ENCODE results near the gene GJA3.
A peak's percentile ranks its signal among the peaks of the same experiment; 100 is the strongest.
"Not testable (repeated sequence)": the region's sequence is repeated elsewhere in the genome, so short reads cannot be mapped to it uniquely, and the experiment has no call there.

Gene GJA3

GRCh38 chr13:20182231-20182846 is 21.5 kb upstream of the GJA3 start:
- DNase-seq (ENCODE audit: low spot score) = peak; percentile 84

DNA sequence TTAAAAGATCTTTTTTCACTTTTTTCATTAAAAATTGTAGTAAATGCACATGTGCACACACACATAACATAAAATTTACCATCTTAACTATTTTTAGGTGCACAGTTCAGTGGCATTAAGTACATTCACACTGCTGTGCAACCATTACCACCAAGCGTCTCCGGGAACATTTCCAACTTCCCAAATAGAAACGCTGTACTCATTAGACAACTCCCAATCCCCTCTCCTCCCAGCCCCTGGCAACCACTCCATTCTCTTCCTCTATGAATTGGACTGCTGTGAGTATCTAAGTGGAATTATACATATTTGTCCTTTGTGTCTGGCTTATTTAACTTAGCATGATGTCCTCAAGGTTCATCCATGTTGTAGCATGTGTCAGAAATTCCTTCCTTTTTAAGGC is 20.3 kb upstream of the GJA3 start:
- DNase-seq (ENCODE audit: low spot score) = no peak

- DNase-seq (ENCODE audit: low spot score) = no peak
Observed at GRCh38 chr13:20178156-20178555, 17.3 kb upstream of the GJA3 start.

DNA sequence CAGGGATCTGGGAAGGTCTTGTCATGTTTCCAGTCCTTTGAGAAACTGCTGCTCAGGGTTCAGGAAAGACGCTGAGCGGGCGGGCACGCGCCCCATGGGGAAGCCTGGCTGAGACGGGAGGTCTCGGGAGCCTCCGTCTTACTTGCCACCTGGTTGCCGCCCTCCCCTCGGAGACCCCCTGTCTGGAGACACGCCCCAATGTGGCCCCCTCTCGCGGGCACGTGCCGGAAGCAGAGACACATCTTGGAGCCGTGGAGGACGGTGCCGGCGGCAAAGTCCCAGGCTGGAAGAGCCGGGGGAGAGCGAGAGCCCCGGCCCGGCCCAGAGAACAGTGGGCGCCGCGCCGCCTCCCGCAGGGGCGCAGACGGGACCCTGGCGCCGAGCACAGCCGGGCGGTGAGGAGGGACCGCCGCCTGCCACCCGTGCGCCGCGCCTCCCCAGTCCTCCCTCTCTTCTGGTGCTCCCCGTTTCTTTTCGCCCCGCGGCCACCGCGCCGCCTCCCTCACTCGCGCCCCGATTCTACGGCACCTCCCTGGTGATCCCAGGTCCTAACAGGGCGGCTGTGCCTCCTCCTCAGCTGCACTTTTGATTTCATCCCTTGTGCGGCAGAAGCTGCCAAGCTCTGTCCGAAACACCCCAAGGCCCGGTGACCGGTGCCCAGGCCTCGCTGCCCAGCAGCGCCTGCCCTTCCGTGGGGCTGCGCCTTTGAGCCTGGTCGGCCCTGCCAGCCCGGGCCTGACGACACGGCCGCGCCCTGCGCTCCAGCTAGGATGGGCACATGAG is 16.4 kb upstream of the GJA3 start:
- no peak for DNase-seq (ENCODE audit: low spot score)

DNA sequence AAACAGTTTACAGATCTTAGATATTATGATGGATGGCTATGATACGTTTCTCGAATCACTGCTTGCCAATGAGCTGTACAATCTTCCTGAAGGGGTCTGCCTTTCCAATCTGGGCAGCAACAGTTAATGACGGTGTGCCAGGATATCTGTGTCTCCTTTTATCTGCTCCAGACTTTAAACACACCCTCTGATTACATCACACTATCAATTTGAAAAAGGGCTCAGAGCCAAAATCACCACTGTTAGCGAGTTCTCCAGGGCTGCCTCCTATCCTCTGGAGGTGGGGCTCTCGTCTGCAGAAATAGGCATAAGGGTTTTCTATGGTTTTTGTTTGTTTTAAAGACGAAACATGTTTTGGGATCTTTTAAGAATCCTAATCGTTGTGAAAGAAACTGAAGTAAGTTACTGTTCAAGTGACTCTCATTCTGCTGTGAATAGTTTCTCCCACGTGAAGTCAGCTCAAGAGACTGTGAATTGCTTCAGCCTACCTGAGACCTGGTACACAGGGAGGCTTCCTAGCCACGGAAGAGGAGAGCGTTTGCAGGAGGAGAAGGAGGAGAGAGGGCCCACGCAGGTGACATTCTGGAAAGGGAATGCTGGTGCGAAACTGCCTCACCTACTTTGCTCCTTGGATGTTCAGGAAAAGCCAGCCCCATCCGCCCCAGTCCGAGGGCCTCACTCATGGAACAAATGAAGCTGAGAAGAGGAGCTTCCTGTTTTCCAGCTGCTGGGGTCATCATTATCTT is 15.2 kb upstream of the GJA3 start:
- no peak for DNase-seq (ENCODE audit: low spot score)

GRCh38 chr13:20175406-20175794 is 14.5 kb upstream of the GJA3 start:
- no peak for DNase-seq (ENCODE audit: low spot score)

GRCh38 chr13:20174656-20175405 is 14.0 kb upstream of the GJA3 start:
- DNase-seq (ENCODE audit: low spot score) = peak; percentile 94

GRCh38 chr13:20173116-20173746 is 12.4 kb upstream of the GJA3 start:
- DNase-seq (ENCODE audit: low spot score) = no peak

DNA sequence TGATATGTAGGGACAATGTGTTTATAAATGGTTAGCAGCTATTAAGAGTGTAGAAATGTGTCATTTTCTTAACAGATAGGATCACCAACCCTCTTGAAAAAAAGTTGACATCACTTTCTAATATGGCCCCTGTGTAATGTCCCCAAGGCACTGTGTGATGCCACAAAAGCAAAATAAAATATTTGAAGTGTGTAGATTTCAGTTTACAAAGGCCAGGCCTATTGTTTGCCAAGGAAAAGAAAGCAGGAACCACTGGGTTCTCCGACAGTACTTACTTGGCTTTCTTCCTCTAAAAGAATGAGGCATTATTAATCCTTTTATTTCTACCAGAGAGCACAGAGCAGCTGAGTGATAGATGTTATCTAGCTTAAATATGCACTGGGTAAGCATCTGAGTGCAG is 10.5 kb upstream of the GJA3 start:
- DNase-seq (ENCODE audit: low spot score) = no peak

- DNase-seq (ENCODE audit: low spot score) = no peak
Observed at GRCh38 chr13:20170921-20171320, 10.1 kb upstream of the GJA3 start.

DNA sequence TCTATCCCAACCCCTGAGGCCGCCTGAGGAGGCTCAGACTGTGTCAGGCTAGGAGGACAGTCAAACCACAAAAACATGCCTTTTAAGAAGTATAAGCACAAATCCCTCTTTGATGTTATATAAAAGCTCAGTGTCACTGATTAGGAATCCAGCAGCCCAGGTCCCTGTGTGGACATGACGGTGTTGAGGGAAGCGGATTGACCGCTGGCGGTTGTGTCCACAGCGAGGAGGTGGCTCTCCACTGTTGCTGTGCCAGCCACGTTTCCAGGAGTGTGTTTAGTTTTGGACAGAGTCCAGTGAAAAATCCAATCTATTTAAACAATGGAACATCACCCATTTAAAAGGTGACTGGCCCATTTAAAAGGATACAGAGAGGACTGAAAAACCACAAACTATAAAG is 7.5 kb upstream of the GJA3 start:
- no peak for DNase-seq (ENCODE audit: low spot score)

GRCh38 chr13:20165417-20166257 is 4.8 kb upstream of the GJA3 start:
- DNase-seq (ENCODE audit: low spot score) = no peak

DNA sequence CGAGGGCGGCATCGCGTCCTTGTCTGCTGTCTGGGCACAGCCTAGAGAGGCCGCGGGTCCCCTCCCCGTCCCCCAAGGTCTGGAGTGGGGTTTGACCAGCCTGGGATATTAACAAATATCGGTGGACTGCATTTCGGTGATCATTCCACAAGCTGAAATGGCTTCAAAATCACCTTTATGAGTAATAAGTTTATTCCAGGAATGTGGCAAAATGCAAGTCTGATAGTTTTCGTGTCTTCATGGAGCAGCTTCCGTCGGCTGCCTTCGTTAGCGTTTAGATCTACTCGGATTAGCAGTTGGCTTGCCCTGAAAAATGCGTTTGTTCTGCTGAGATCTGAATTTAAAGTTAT is 1.1 kb upstream of the GJA3 start:
- DNase-seq (ENCODE audit: low spot score) = no peak

DNA sequence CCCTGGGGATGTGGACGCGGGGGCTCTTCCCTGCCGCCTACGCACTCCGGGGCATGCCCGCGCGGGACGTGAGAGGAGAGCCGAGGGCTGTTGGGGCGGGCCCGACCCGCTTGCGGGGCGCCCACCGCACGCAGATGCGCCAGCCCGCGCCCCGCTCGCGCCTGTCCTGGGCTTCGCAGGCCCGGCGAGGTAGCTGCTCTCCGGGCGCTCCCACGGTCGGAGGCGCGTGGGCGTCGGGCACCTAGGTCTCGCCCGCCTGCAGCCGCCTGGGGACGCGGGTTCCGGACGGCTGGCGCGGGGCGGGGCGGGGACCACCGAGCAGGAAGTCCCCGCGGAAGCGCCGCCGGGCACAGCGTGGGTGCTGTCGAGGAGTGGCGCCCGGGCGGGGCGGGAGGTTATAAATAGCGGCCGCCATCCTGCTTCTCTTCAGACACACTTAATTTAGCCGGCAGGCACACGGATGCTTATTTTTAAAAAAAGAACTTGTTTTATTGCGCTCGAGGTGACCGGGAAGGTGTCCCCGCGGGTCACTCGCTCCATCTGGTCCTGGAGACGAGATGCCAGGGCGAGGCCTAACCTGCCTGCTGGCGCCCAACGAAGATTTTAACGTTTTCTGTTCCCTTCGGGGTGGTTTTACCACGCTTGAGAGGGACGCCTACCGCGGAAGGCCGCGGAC is 561 bp upstream of the GJA3 start:
- DNase-seq (ENCODE audit: low spot score) = no peak

GRCh38 chr13:20159646-20160305 is 1.1 kb downstream of the GJA3 start:
- DNase-seq (ENCODE audit: low spot score) = no peak

DNA sequence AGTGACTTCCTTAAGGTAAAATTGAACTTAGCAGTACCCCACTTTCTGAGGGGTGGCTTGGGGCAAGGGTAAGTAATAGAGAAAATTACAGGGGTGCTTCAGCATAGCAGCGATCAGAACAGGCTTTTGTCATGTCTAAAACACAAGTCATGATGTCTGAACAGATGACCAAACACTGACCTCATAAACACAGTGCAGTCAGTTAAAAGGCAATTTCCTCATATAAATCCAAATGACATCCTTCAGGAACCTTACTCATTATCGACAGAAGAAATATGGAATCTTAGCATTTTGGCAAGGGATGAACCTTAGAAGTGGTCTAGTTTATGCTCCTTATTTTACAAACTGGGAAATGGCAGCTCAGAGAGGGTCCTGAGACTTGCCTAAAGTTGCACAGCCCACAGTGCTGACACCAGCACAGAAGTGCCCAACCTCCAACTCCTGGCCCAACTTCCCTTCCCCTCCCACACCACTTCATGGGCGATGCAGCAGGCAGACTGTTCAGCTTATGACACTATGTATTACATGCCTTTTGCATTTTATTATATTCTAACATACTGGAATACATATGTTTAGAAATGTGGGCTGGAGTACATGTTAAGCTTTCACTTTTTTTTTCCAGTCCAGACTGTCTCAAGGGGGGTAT is 3.6 kb downstream of the GJA3 start:
- DNase-seq (ENCODE audit: low spot score) = no peak

- no peak for DNase-seq (ENCODE audit: low spot score)
Observed at GRCh38 chr13:20156702-20157101, 4.2 kb downstream of the GJA3 start.

- not testable (repeated sequence) for DNase-seq (ENCODE audit: low spot score)
Observed at GRCh38 chr13:20153290-20153689, 7.6 kb downstream of the GJA3 start.

DNA sequence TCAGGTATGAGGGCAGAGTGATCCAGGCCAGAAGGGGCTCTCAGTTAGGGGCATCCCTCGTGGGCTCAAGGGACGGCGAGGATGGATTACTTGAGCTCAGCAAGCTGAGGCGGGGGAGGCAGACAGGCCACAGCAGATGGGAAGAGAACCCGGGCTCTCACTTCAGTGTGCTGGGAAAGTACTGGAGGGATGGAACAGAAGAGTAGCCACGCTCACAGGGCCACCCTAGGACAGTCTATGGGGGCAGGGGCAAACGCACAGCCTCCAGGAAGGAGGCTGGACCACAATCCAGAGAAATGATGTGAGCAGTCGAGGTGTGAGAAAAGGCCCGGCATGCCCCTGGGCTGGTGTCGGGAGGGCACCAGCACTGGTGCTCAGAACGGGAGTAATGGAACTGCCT is 9.2 kb downstream of the GJA3 start:
- DNase-seq (ENCODE audit: low spot score) = no peak

GRCh38 chr13:20151016-20151415 is 9.8 kb downstream of the GJA3 start:
- DNase-seq (ENCODE audit: low spot score) = no peak
